IMR-90 (cell line): ENCODE measurements around the gene PRLR. TPM values are rescaled to one million over a fixed set of nuclear protein-coding genes. Genes with fewer than 3 reads are reported as not detected.

ENCODE experiments used
- ATAC-seq: fragments of 200-7000 bp; cut with Tn5 transposase; 2 replicates; pipeline ENCODE4 v1.9.1; 2020; ENCODE audit warnings: low read depth, mild to moderate bottlenecking, moderate library complexity
- BruUV-seq: library from RNA; stranded (reverse); fragments of 400-500 nt; replicated peaks from 2 replicates; lab custom pipeline; 2021; lab: Mats Ljungman, UMichigan
- CTCF ChIA-PET: fragments of 300-600 bp; formaldehyde crosslinking; extraction: SDS; loops from one replicate; lab custom pipeline; 2021; ENCODE audit warnings: antibody characterized with exemption; lab: Yijun Ruan, JAX
- POLR2A ChIA-PET: fragments of 300-600 bp; sonication (Branson Sonifier 250); formaldehyde crosslinking; loops from one replicate; lab custom pipeline; 2022; ENCODE audit warnings: antibody characterized with exemption; ENCODE audit not compliant: unreplicated experiment; lab: Charles Lee
- DNase-seq: peaks from one replicate; pipeline ENCODE4 v3.0.0; 2013
- H2AFZ ChIP-seq: replicated peaks from 2 replicates; pipeline ENCODE3; 2013; ENCODE audit warnings: low read length, mild to moderate bottlenecking; ENCODE audit not compliant: poor library complexity
- H2AK5ac ChIP-seq: 2 replicates; pipeline ENCODE4 v1.6.1; 2013; ENCODE audit warnings: low read depth, low read length, inconsistent platforms
- H2AK9ac ChIP-seq: replicated peaks from 2 replicates; pipeline ENCODE3; 2013; ENCODE audit warnings: mild to moderate bottlenecking, low read depth, low read length, moderate library complexity; ENCODE audit not compliant: poor library complexity
- H2BK120ac ChIP-seq: 2 replicates; pipeline ENCODE4 v1.6.1; 2013; ENCODE audit warnings: low read depth, low read length, inconsistent platforms
- H2BK15ac ChIP-seq: 3 replicates; pipeline ENCODE4 v1.6.1; 2013; ENCODE audit warnings: low read depth, low read length, inconsistent platforms
- H2BK20ac ChIP-seq: 2 replicates; pipeline ENCODE4 v1.6.1; 2013; ENCODE audit warnings: low read depth, mild to moderate bottlenecking, inconsistent platforms, low read length, moderate library complexity
- H2BK5ac ChIP-seq: 2 replicates; pipeline ENCODE4 v1.6.1; 2013; ENCODE audit warnings: mild to moderate bottlenecking, low read depth, low read length, inconsistent platforms; ENCODE audit not compliant: poor library complexity, severe bottlenecking
- H3K14ac ChIP-seq: replicated peaks from 2 replicates; pipeline ENCODE4 v1.6.1; 2013; ENCODE audit warnings: low read depth, low read length, inconsistent platforms
- H3K18ac ChIP-seq: 2 replicates; pipeline ENCODE4 v1.6.1; 2013; ENCODE audit warnings: low read depth, low read length, control low read depth
- H3K23ac ChIP-seq: 2 replicates; pipeline ENCODE4 v1.6.1; 2013; ENCODE audit warnings: low read depth, low read length, inconsistent platforms
- H3K27ac ChIP-seq: 2 replicates; pipeline ENCODE4 v1.5.1; 2013; ENCODE audit warnings: mild to moderate bottlenecking, control low read depth, low read length; ENCODE audit not compliant: insufficient read depth
- H3K27me3 ChIP-seq: 2 replicates; pipeline ENCODE4 v1.6.1; 2013; ENCODE audit warnings: low read length; ENCODE audit not compliant: control insufficient read depth, insufficient read depth
- H3K36me3 ChIP-seq: 2 replicates; pipeline ENCODE4 v1.6.1; 2013; ENCODE audit warnings: low read length, mixed read lengths; ENCODE audit not compliant: control insufficient read depth, insufficient read depth
- H3K4ac ChIP-seq: 2 replicates; pipeline ENCODE4 v1.6.1; 2013; ENCODE audit warnings: low read depth, low read length, inconsistent platforms
- H3K4me1 ChIP-seq: 2 replicates; pipeline ENCODE4 v1.6.1; 2013; ENCODE audit warnings: low read length, mixed read lengths; ENCODE audit not compliant: control insufficient read depth, insufficient read depth
- H3K4me2 ChIP-seq: 2 replicates; pipeline ENCODE4 v1.6.1; 2013; ENCODE audit warnings: low read depth, mild to moderate bottlenecking, control low read depth, low read length, moderate library complexity
- H3K4me3 ChIP-seq: 2 replicates; pipeline ENCODE4 v1.5.1; 2013; ENCODE audit warnings: low read depth, mild to moderate bottlenecking, control low read depth, low read length, moderate library complexity; ENCODE audit not compliant: insufficient read depth
- H3K56ac ChIP-seq: 2 replicates; pipeline ENCODE4 v1.6.1; 2013; ENCODE audit warnings: low read length, inconsistent platforms; ENCODE audit not compliant: insufficient read depth; ENCODE audit errors: extremely low read depth
- H3K79me1 ChIP-seq, 2 experiments: 2 replicates each; pipeline ENCODE4 v1.6.1; 2013; ENCODE audit warnings: low read length in 2 of 2, inconsistent platforms in 1 of 2, low read depth in 1 of 2
- H3K9ac ChIP-seq: 2 replicates; pipeline ENCODE4 v1.6.1; 2013; ENCODE audit warnings: low read depth, low read length, control low read depth
- H3K9me1 ChIP-seq: 2 replicates; pipeline ENCODE4 v1.6.1; 2013; ENCODE audit warnings: low read length, inconsistent platforms; ENCODE audit not compliant: insufficient read depth
- H3K9me3 ChIP-seq: 2 replicates; pipeline ENCODE4 v1.6.1; 2013; ENCODE audit warnings: low read length; ENCODE audit not compliant: control insufficient read depth, insufficient read depth
- H4K20me1 ChIP-seq: 2 replicates; pipeline ENCODE4 v1.6.1; 2013; ENCODE audit warnings: low read length, inconsistent platforms; ENCODE audit not compliant: insufficient read depth
- H4K5ac ChIP-seq: 2 replicates; pipeline ENCODE4 v1.6.1; 2013; ENCODE audit warnings: mild to moderate bottlenecking, low read depth, low read length, control low read depth
- H4K8ac ChIP-seq, 2 experiments: 2 replicates each; pipeline ENCODE4 v1.6.1; 2013; ENCODE audit warnings: low read depth in 2 of 2, low read length in 2 of 2, control low read depth in 1 of 2, inconsistent platforms in 1 of 2
- H4K91ac ChIP-seq: 2 replicates; pipeline ENCODE4 v1.6.1; 2013; ENCODE audit warnings: low read depth, low read length, inconsistent platforms; ENCODE audit not compliant: insufficient read depth
- BHLHE40 ChIP-seq: fragments of 150-350 bp; IDR thresholded peaks from 2 replicates; pipeline ENCODE4 v1.6.1; 2016; ENCODE audit warnings: mild to moderate bottlenecking, low read depth, low read length
- CEBPB ChIP-seq: IDR thresholded peaks from 2 replicates; pipeline ENCODE4 v1.6.1; 2012; ENCODE audit warnings: low read depth, low read length, improper control_type of control experiment
- CHD1 ChIP-seq: IDR thresholded peaks from 2 replicates; pipeline ENCODE4 v1.6.1; 2012; ENCODE audit warnings: low read depth, low read length, improper control_type of control experiment
- FOS ChIP-seq: fragments of 150-350 bp; IDR thresholded peaks from 2 replicates; pipeline ENCODE4 v1.6.1; 2016; ENCODE audit warnings: low read depth, low read length
- MAFK ChIP-seq: IDR thresholded peaks from 2 replicates; pipeline ENCODE4 v1.6.1; 2012; ENCODE audit warnings: low read depth, low read length, improper control_type of control experiment
- MAZ ChIP-seq: IDR thresholded peaks from 2 replicates; pipeline ENCODE4 v1.6.1; 2012; ENCODE audit warnings: low read depth, mild to moderate bottlenecking, low read length, improper control_type of control experiment, moderate library complexity, borderline replicate concordance
- MXI1 ChIP-seq: IDR thresholded peaks from 2 replicates; pipeline ENCODE4 v1.6.1; 2012; ENCODE audit warnings: low read depth, mild to moderate bottlenecking, low read length, moderate library complexity, borderline replicate concordance
- NFE2L2 ChIP-seq: fragments of 150-350 bp; IDR thresholded peaks from 2 replicates; pipeline ENCODE4 v1.6.1; 2016; ENCODE audit warnings: low read depth, mild to moderate bottlenecking, low read length
- RAD21 ChIP-seq: IDR thresholded peaks from 2 replicates; pipeline ENCODE4 v1.6.1; 2012; ENCODE audit warnings: low read length, improper control_type of control experiment
- RCOR1 ChIP-seq: IDR thresholded peaks from 2 replicates; pipeline ENCODE4 v1.6.1; 2012; ENCODE audit warnings: mild to moderate bottlenecking, low read length, improper control_type of control experiment; ENCODE audit not compliant: insufficient replicate concordance
- RFX5 ChIP-seq: IDR thresholded peaks from 2 replicates; pipeline ENCODE4 v1.8.0; 2012; ENCODE audit warnings: low read depth, mild to moderate bottlenecking, low read length, moderate library complexity
- SMC3 ChIP-seq: fragments of 150-350 bp; IDR thresholded peaks from 2 replicates; pipeline ENCODE4 v1.6.1; 2016; ENCODE audit warnings: low read depth, mild to moderate bottlenecking, antibody characterized with exemption, low read length, moderate library complexity
- WGBS, 2 experiments: methylation state at CpG; one replicate each; pipeline versions ENCODE4 v1.1.5 to v1.1.7; 2013; ENCODE audit warnings: missing lambda C conversion rate in 2 of 2; ENCODE audit not compliant: insufficient read length in 1 of 2; ENCODE audit errors: extremely low coverage in 2 of 2; 5-methylcytosine and 5-hydroxymethylcytosine counted together
- dilution Hi-C: fragments of 300-500 bp; cut with HindIII; formaldehyde crosslinking; loops from one replicate; pipeline ENCODE4 v1.14.3; 2018; ENCODE audit warnings: low sequenced_read_pairs; ENCODE audit not compliant: unreplicated experiment
- in situ Hi-C: fragments of 300-500 bp; cut with MboI; formaldehyde crosslinking; loops from 3 replicates; pipeline ENCODE4 v1.14.3; 2019; ENCODE audit warnings: low sequenced_read_pairs, inconsistent platforms, mixed read lengths
- intact Hi-C: fragments of 100-400 bp; cut with micrococcal nuclease; formaldehyde crosslinking; loops from 2 replicates; pipeline ENCODE4 v1.10.0; 2022
- polyA plus RNA-seq, 3 experiments: library from polyadenylated mRNA; depleted of rRNA; stranded (reverse); fragments of >200 nt; gene quantifications; 2 replicates each; pipeline ENCODE4 v1.2.3, GENCODE V29; 2012; ENCODE audit warnings: low replicate concordance in 1 of 3
- total RNA-seq: library from RNA; depleted of rRNA; stranded (reverse); fragments of >200 nt; gene quantifications from 2 replicates; pipeline ENCODE4 v1.2.3, GENCODE V29; 2012
- TF ChIP-seq, protein P1 (sequence below): fragments of 150-350 bp; IDR thresholded peaks from 2 replicates; pipeline ENCODE4 v1.6.1; 2017; ENCODE audit warnings: mild to moderate bottlenecking, antibody characterized with exemption, low read length, low read depth
- TF ChIP-seq, protein P2 (sequence below): conservative IDR thresholded peaks from 2 replicates; pipeline ENCODE4 v1.5.1; 2012; ENCODE audit warnings: mild to moderate bottlenecking, low read depth, low read length, improper control_type of control experiment

PRLR gene
- total and polyA plus RNA-seq, 2 of the 4 experiments (the other 2 are of a cell fraction): 0.24 to 0.54 TPM

DNA sequence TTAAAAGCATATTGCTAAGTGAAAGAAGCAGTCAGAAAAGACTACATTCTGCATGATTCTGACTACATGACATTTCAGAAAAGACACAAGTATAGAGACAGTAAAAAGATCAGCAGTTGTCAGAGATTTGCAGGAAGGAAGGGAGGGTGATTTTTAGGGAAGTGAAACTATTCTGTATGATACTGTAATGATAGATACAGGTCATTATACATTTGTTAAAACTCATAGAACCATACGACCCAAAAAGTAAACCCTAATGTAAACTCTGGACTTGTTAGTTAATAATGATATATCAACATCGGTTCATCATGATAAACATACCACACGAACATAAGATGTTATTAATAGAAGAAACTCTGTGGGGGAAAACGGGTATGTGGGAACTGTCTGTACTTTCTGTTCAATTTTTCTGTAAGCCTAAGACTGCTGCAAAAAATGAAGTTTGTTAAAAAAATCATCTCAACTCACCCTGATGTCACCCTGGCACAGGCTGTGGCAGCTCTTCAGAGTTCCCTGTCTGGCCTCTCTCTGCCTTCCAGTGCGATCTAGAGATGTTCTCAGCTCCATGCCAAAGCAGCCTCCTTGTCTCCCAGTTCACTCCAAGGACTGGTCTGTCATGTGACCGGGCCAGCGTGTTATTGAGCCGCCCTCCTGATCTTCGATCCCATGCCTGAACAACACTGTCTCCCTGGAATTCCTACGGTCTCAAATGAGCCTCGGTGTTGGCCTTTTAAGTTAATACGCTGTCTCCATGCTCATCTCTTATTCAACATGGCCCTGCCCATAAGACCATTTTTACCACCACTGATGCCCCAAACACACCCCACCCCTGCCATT is 35.4 kb downstream of the PRLR start:
- DNase-seq (no peak), ATAC-seq (no peak)
- no peak overlapping the region for H3K4me2 ChIP-seq
- no TSS peak for BruUV-seq
- no peak overlapping the region for H2BK120ac ChIP-seq
- no peak overlapping the region for H3K56ac ChIP-seq
- H4K20me1 ChIP-seq: no peaks in the 10 kb centered on the region
- in situ Hi-C loops: no loop called here
- intact Hi-C loops: no loop called here
- H3K9me3 ChIP-seq: no peaks in the 10 kb centered on the region; the same call in 1 of the 2 replicates
- H2AK5ac ChIP-seq: no peak overlapping the region
- peaks cover 49% of the 10 kb centered on the region for H3K27me3 ChIP-seq
- H4K8ac ChIP-seq: no peak overlapping the region
- H4K91ac ChIP-seq: no peak overlapping the region
- H3K18ac ChIP-seq: no peak overlapping the region
- H2AK9ac ChIP-seq: no peak overlapping the region
- no peak overlapping the region for H3K9ac ChIP-seq
- no peaks in the 10 kb centered on the region for H3K4me1 ChIP-seq
- H3K23ac ChIP-seq: no peak overlapping the region
- H3K36me3 ChIP-seq: no peaks in the 10 kb centered on the region
- no peak overlapping the region for H2BK20ac ChIP-seq
- dilution Hi-C loops: no loop called here
- no peak overlapping the region for H3K4me3 ChIP-seq
- POLR2A ChIA-PET: no interaction called here
- no peak overlapping the region for H2BK5ac ChIP-seq
- no peak overlapping the region for H2BK15ac ChIP-seq
- no peak overlapping the region for H3K27ac ChIP-seq
- CTCF ChIA-PET: interaction anchor here (0.6 kb wide), 1 partner anchor 9 kb away, joined by 3 read pairs; no protein-coding TSS in a partner anchor
- no peak overlapping the region for H2AFZ ChIP-seq
- H3K79me1 ChIP-seq: no peaks in the 10 kb centered on the region
- H3K14ac ChIP-seq: no peak overlapping the region
- 70% methylated on average over 5 of the region's 12 CpGs; no CpG with 5 or more reads in 1 of the 2 experiments for WGBS, 2 experiments
- H3K9me1 ChIP-seq: peaks cover 8% of the 10 kb centered on the region
- no peak overlapping the region for H4K5ac ChIP-seq
- no peak overlapping the region for H3K4ac ChIP-seq
- TF ChIP-seq RCOR1 (no peak), NFE2L2 (no peak), MAFK (no peak), RFX5 (no peak), MAZ (no peak), CHD1 (no peak), MXI1 (no peak), CEBPB (no peak), SMC3 (no peak), BHLHE40 (no peak), RAD21 (no peak), FOS (no peak)
- TF ChIP-seq, protein P1, sequence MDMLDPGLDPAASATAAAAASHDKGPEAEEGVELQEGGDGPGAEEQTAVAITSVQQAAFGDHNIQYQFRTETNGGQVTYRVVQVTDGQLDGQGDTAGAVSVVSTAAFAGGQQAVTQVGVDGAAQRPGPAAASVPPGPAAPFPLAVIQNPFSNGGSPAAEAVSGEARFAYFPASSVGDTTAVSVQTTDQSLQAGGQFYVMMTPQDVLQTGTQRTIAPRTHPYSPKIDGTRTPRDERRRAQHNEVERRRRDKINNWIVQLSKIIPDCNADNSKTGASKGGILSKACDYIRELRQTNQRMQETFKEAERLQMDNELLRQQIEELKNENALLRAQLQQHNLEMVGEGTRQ: no peak
- TF ChIP-seq, protein P2, sequence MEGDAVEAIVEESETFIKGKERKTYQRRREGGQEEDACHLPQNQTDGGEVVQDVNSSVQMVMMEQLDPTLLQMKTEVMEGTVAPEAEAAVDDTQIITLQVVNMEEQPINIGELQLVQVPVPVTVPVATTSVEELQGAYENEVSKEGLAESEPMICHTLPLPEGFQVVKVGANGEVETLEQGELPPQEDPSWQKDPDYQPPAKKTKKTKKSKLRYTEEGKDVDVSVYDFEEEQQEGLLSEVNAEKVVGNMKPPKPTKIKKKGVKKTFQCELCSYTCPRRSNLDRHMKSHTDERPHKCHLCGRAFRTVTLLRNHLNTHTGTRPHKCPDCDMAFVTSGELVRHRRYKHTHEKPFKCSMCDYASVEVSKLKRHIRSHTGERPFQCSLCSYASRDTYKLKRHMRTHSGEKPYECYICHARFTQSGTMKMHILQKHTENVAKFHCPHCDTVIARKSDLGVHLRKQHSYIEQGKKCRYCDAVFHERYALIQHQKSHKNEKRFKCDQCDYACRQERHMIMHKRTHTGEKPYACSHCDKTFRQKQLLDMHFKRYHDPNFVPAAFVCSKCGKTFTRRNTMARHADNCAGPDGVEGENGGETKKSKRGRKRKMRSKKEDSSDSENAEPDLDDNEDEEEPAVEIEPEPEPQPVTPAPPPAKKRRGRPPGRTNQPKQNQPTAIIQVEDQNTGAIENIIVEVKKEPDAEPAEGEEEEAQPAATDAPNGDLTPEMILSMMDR: no peak
